Measurements from ENCODE around the gene COL23A1.
"Not testable (repeated sequence)": the region's sequence is repeated elsewhere in the genome, so short reads cannot be mapped to it uniquely, and the experiment has no call there.

Gene COL23A1

DNA sequence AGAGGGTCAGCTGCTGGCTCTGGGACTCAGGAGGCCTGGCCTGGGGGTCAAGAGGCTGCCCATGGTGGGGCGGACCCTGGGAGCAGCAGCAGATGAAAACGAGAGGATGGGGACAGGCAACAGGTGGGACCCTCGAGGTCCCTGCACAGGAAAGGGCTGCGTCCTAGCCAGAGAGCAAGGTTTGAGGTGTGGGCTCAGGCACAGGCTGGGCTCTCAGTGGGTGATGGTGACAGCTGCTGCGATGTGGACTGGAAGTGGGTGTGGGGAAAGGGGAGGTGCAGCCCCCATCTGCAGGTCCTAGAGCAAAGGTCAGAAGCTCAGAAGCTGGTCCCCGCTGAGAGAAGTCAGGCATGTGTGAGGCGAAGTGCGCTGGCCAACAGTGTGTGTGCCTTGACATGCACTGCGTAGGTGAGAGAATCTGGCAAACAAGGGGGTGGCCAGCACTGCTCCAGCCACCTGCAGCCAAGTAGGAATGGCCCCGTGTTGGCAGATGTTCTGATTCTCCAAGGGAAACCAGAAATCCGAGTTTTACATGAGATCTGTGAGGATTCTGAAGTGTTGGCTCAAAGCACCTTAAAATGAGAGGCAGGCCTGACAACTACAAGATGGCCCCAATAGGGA lies 85.7 kb downstream of the COL23A1 start:
- DNase-seq = no peak

DNA sequence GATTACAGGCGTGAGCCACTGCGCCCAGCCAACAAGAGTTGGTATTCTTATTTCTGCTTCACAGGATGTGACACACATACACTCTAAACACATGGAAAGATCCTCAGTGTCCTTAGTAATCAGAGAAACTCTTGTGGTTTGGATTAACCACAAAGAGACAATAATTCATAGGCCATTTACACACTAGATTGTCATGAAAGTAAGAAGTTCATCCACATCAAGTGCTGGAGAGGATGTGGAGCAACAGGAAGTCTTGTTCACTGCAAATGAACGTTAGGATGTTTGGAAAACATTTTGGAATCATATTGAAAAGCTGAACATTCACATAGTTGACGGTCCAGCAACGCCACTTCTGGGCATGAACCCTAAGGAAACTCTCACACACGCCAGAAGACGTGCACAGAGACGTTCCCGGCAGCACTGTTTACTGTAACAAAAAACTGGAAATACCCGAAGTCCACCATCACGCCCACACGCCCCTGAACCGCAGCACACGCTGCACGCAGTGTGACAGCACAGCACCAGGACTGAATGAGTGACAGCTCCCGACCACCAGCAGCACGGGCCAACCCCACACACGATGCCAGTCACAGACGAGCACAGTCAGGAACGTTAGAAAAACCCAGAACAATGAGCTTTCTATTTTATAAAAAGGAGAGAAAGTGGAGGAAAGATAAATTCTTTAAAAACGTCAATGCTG lies 87.6 kb downstream of the COL23A1 start:
- DNase-seq = no peak

DNA sequence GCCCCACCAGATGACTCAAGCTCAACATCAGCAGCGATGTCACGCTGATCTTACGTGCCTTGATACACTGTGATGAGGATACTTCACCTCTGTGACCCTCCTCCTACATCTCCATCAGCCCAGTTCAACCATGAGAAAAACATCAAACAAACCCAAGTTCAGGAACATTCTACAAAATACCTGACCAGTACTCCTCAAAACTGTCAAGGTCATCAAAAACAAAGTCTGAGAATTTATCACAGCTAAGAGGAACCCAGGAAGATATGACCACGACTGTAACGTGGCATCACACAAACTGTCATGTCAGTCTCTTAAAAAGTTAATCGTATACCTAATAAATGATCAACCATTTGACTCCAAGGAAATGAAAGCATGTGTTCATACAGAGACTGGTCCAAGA lies 90.8 kb downstream of the COL23A1 start:
- no peak for DNase-seq

DNA sequence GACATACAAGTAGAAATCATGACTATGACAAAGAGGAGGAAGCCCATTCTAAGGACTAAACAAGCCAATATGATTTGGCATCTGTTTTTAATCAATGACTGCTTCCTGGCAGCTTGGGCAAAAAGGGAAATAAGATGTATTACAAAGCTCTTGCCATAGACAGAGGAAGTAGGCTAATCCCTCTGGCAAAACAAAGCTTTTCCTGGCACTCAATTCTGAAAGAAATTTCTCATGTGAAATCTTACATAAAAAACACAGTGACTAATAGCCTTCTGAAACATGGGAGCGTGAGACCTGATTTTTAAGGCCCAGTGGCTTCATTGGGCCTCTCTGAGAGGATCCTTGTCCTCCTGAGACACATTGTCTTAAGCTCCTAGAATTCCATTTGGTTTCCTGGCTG lies 93.6 kb downstream of the COL23A1 start:
- no peak for DNase-seq

- DNase-seq = no peak
Observed at GRCh38 chr5:178496214-178496613, 94.0 kb downstream of the COL23A1 start.

- DNase-seq = no peak
Observed at GRCh38 chr5:178495706-178496105, 94.5 kb downstream of the COL23A1 start.

- no peak for DNase-seq
Observed at GRCh38 chr5:178492278-178492677, 97.9 kb downstream of the COL23A1 start.

- no peak for DNase-seq
Observed at GRCh38 chr5:178490935-178491652, 99.1 kb downstream of the COL23A1 start.

DNA sequence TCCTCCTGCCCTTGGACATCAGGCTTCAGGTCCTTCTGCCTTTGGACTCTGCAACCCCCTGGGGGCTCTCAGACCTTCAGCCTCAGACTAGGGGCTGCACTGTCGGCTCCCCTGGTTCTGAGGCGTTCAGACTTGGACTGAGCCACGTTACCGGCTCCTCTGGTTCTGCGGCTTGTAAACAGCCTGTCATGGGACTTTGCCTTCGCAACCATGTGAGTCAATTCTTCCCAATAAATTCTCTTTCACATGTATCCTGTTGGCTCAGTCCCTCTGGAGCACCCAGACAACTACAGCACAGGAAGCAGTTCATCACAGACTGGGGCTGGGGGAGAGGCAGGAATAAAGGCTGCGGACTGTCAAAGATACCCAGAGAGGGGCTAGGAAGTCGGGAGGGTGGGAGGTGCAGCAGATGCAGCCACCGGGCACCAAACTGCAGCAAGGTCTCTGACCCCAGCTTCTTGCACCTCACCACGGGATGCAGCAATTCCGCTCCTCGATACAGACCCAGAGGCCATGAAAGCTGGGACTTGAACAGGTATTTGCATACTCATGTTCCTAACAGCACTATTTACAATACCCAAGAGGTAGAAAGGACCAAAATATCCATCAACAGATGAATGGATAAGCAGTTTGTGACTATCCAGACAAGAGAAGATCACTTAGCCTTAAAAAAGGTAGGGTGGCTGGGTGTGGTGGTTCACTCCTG lies 100.8 kb downstream of the COL23A1 start:
- DNase-seq = no peak

GRCh38 chr5:178488696-178489095 lies 101.5 kb downstream of the COL23A1 start:
- no peak for DNase-seq

DNA sequence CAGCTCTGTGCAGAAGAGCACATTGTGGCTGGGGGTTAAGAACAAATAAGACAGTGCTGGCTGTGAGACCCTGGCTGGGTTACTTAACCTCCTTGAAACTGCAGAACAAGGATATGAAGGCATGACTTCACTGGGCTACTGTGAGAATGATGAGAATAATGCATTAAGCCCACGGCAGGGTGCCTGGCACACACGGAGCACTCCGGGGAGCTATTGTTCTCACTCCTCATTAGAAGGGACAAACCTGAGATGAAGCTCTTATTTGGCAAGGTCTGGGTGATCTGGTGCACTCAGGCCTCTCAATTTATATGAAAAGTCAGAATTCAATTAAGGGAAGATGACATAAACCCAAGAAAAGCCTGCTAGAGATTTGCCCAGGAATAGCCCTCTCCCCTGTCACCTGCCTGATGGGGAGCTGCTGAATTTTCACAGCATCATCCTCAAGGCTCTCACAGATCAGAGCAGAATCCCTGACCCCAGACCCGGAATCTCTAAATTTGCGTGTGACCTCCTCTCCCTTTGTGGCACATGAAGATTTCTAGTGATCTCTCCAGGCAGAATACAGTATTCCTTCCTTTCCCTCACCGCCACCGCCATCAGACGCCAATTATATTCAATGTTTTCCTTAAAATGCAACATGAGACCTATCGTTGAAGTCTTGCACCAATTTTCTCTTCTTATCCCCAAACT lies 102.1 kb downstream of the COL23A1 start:
- no peak for DNase-seq

DNA sequence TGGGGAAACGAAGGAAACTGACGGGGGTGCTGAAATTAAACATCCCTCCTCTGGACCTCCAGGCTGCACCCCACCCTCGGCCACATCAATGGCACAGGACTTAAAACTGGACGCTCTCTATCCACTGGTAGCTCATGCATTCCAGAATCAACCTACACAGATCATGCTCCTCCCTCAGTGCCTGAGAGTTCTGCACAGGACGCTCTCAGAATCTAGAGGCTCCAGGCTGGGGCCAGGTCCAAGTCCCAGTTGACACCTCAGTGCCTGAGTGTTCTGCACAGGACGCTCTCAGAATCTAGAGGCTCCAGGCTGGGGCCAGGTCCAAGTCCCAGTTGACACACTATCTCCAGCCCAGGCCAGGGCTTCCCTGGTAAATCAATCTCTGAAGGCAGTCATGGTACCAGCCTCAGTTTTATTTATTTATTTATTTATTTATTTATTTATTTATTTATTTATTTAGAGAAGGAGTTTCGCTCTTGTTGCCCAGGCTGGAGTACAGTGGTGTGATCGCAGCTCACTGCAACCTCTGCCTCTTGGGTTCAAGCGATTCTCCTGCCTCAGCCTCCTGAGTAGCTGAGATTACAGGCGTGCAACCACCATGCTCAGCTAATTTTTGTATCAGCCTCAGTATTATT lies 103.2 kb downstream of the COL23A1 start:
- DNase-seq = not testable (repeated sequence)

DNA sequence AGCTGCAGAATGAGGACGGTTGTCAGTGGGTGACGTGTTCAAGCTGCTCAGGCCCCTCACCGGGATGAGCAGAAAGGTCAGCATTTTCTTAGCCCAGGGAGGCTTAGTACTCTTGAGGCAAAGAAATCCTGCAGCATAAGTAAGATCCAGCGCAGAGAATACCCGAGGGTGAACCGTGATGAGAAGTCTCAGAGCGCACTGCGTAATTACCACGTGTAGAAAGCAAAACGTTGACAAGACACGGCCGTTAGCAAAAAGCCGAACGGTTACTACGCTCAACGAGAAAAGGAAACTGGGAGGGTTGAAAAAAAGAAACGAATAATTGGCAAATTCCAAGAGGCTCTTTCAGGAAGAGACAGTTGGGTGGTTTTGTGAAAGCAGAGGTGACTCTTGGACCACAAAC lies 104.0 kb downstream of the COL23A1 start:
- no peak for DNase-seq

DNA sequence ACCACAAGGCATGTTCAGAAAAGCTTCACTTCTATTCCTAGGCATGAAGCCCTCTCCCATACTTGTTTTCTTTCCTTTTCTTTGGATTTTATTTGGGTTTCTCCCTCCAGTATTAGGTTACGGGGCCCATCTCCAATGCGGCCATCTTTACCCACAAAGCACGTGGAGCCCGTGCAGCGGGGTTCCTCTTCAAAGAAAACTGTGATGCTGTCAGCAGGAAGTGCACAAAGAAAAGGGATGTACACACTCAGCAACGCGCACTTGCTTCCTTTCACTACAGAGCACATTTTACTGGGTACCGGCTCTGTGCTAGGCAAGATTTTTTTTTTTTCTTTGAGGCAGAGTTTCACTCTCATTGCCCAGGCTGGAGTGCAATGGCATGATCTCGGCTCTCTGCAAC lies 106.6 kb downstream of the COL23A1 start:
- DNase-seq = peak in 3 of 5 experiments; percentile 14 to 55 (median 20)

DNA sequence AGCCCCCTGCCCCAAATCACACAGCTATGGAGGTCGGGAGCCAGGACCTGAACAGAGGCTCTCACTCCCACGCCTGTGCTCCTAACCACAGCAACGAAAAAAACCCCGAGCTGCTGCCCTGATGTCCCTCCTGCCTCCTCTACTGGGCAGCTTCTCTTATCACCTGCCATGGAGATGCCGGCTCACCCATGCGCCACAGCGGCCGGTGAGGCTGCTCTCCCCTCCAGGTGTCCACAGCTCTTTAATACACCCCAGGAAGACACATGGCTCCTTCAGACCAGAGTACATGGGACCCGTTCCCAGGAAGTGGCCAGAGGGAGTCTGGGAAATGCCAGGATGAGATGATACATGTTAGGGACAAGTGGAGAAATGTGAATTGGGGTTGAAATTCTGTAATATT lies 110.9 kb downstream of the COL23A1 start:
- DNase-seq = no peak

GRCh38 chr5:178478370-178478769 lies 111.8 kb downstream of the COL23A1 start:
- DNase-seq = no peak

DNA sequence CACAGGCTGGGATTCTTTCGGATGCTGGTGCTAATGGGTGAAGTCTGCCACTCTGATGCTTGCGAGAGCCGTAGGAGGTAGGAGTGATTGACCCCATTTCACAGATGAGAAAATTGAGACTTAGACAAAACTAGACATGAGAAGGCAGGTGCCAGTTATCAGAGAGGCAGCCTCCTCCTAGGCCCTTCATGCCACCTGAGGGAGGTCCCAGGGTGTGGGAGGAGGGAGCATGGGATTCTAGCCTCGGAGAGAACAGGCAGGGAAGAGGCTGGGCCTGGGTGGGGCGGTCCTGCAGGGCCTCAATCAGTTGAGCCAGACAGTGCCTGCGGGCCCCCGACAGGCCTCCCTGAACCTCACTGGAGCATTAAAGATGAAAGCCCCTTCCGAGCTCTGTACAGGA lies 112.4 kb downstream of the COL23A1 start:
- DNase-seq = no peak

DNA sequence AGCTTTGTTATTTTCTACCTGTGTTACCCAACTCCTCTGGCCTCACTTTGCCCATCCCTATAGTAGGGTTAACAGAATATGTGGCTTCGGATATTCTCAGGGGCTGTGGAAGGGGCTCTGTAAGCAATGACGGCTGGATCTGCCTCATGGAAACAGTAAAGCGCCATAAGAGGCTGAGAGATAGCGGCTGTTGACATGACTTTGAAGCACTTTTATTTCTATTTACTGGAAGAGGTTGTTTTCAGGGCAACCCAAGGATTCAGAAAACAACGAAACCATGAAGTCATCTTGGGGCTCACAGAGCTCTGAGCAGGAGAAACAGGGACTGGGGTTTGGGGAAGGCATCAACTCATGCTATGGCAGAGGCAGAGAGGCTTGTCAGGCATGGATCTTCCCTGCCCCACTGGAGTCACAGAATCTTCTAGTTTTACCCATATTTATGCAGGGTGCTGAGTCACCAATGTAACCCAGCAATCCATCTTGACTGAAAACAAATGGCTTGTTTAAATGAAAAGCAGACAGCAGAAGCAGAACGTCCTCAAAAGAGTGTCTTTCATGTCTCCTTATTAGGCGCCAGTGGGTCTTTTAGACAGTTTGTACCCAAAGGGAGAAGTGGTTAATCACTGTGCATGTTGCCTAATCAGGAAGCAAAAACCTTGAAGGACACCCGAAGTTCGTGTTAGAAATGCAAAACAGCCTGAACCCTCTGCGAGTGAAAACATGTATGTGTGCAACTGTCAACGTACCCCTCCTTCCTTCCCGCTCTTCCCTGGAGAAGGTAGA lies 113.0 kb downstream of the COL23A1 start:
- no peak for DNase-seq

- DNase-seq = no peak
Observed at GRCh38 chr5:178476531-178476930, 113.7 kb downstream of the COL23A1 start.

DNA sequence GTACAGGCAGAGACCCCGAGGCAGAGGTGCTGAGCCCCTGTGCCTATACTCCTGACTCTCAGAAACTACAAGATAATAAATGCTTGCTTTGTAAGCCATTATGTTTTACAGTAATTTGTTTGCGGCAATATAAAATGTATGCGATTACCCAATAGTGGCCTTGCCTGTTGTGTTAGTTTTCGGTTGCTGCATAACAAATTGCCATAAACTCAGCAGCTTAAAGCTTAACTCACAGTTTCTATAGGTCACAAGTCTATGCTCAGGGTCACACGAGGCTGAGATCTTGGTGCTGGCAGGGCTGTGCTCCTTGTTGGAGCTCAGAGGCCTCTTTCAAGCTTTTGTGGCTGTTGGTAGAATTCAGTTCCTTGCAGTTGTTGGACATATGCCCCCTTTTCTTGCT lies 114.8 kb downstream of the COL23A1 start:
- no peak for DNase-seq

DNA sequence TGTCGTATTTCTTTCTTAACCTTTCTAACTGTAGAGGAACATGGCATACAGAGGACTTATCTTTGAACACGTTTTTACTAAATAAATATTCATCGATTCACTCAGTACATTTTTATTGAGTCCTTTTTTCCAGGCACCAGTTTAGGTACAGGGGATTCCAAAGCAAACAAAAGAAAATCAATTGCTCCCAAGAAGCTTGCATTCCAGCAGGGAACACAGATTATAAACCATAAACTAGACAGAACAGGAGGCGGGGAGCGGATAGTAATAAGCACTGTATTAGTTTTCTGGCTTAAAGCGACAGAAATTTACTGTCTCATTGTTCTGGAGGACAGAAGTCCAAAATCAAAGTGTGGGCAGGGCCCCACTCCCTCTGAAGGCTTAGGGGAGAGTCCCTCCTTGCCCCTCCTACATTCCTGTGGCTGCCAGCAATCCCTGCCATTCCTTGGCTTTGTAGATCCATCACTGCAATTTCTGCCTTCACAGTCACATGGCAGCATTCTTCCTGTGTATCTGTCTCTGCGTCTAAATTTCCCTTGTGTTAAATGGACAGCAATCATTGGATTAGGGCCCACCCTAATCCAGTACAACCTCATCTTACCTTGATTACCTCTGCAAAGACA lies 115.5 kb downstream of the COL23A1 start:
- no peak for DNase-seq
